Measurements from ENCODE around the gene CD300A. TPM values are rescaled to one million over a fixed set of nuclear protein-coding genes. Genes with fewer than 3 reads are reported as not detected.
"Not testable (repeated sequence)": the region's sequence is repeated elsewhere in the genome, so short reads cannot be mapped to it uniquely, and the experiment has no call there.

CD300A gene
- total and polyA plus RNA-seq, 4 donors, result 2.2 to 11.5 (median 8.0) TPM

GRCh38 chr17:74503949-74504348 lies 37.5 kb downstream of the CD300A start:
- not testable (repeated sequence) for H3K27ac ChIP-seq (ENCODE audit: low read depth in 1 of 2, low read length in 2 of 2); DNase-seq (ENCODE audit: low spot score); H3K9me3 ChIP-seq (ENCODE audit: control insufficient read depth in 4 of 4, low read length in 3 of 4); H3K4me1 ChIP-seq (ENCODE audit: control insufficient read depth in 4 of 4, insufficient read depth in 4 of 4, low read length in 3 of 4); H3K36me3 ChIP-seq (ENCODE audit: control insufficient read depth in 4 of 4, insufficient read depth in 3 of 4, low read depth in 1 of 4, low read length in 3 of 4); H3K9ac ChIP-seq (ENCODE audit: low read depth in 1 of 2, low read length in 2 of 2); H3K27me3 ChIP-seq (ENCODE audit: control insufficient read depth in 4 of 4, insufficient read depth in 4 of 4, low read length in 3 of 4); H3K4me3 ChIP-seq (ENCODE audit: low read depth in 1 of 3, low read length in 3 of 3)
- 74% methylated on average over 5 of the region's 5 CpGs for WGBS

DNA sequence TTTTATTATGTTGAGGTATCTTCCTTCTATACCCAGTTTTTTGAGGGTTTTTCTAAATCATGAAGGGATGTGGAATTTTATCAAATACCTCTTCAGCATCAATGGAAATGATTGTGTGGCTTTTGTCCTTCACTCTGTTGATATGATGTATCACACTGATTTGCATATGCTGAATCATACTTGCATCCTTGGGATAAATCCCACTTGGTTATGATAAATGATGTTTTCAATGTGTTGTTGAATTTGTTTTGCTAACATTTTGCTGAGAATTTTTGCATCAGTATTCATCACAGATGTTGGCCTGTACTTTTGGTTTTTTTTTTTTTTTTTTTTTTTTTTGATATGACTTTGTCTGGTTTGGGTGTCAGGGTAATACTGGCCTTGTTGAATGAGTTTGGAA lies 41.7 kb downstream of the CD300A start:
- DNase-seq (ENCODE audit: low spot score), result no peak
- Histone ChIP-seq H3K9me3 (ENCODE audit: control insufficient read depth in 4 of 4, low read length in 3 of 4) (no peaks in the 10 kb centered on the region), H3K4me1 (ENCODE audit: control insufficient read depth in 4 of 4, insufficient read depth in 4 of 4, low read length in 3 of 4) (no peaks in the 10 kb centered on the region), H3K27ac (ENCODE audit: low read depth in 1 of 2, low read length in 2 of 2) (no peak overlapping the region), H3K4me3 (ENCODE audit: low read depth in 1 of 3, low read length in 3 of 3) (no peak overlapping the region), H3K27me3 (ENCODE audit: control insufficient read depth in 4 of 4, insufficient read depth in 4 of 4, low read length in 3 of 4) (no peaks in the 10 kb centered on the region), H3K36me3 (ENCODE audit: control insufficient read depth in 4 of 4, insufficient read depth in 3 of 4, low read depth in 1 of 4, low read length in 3 of 4) (no peaks in the 10 kb centered on the region), H3K9ac (ENCODE audit: low read depth in 1 of 2, low read length in 2 of 2) (no peak overlapping the region)
- no peak for TF ChIP-seq YY1 (IDR thresholded peaks at IDR 0.05)
- TF ChIP-seq CTCF (IDR thresholded peaks at IDR 0.05; ENCODE audit: low read depth, low read length, missing input control), result no peak
- no peak for TF ChIP-seq SP1 (IDR thresholded peaks at IDR 0.05)
- no peak for TF ChIP-seq HNF4A (conservative IDR thresholded peaks at IDR 0.05)
- no peak for TF ChIP-seq EGR1 (IDR thresholded peaks at IDR 0.05; ENCODE audit: low read depth in 2 of 2)
- TF ChIP-seq, protein P1, sequence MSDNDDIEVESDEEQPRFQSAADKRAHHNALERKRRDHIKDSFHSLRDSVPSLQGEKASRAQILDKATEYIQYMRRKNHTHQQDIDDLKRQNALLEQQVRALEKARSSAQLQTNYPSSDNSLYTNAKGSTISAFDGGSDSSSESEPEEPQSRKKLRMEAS (IDR thresholded peaks at IDR 0.05), result no peak
- no peak for TF ChIP-seq NR2F2 (IDR thresholded peaks at IDR 0.05)
- no peak for TF ChIP-seq HNF4G (IDR thresholded peaks at IDR 0.05)
- TF ChIP-seq JUND (IDR thresholded peaks at IDR 0.05), result no peak
- no peak for TF ChIP-seq GABPA (IDR thresholded peaks at IDR 0.05 in 1 of 2, conservative IDR thresholded peaks at IDR 0.05 in 1 of 2)
- TF ChIP-seq RXRA (IDR thresholded peaks at IDR 0.05), result no peak
- TF ChIP-seq REST (IDR thresholded peaks at IDR 0.05), result no peak
- no peak for TF ChIP-seq ATF3 (IDR thresholded peaks at IDR 0.05)
- no peak for TF ChIP-seq TAF1 (conservative IDR thresholded peaks at IDR 0.05)
- no peak for TF ChIP-seq RAD21 (IDR thresholded peaks at IDR 0.05)
- no peak for TF ChIP-seq FOXA2 (IDR thresholded peaks at IDR 0.05)
- no peak for TF ChIP-seq FOXA1 (IDR thresholded peaks at IDR 0.05)
- TF ChIP-seq ZBTB33 (IDR thresholded peaks at IDR 0.05), result no peak

All from liver (tissue), 9 donors.